ENCODE data around the gene PRR12. TPM values are rescaled to one million over a fixed set of nuclear protein-coding genes. Genes with fewer than 3 reads are reported as not detected.

The PRR12 gene
- total RNA-seq, 1 experiment from 2014 or later: 22.9 TPM

DNA sequence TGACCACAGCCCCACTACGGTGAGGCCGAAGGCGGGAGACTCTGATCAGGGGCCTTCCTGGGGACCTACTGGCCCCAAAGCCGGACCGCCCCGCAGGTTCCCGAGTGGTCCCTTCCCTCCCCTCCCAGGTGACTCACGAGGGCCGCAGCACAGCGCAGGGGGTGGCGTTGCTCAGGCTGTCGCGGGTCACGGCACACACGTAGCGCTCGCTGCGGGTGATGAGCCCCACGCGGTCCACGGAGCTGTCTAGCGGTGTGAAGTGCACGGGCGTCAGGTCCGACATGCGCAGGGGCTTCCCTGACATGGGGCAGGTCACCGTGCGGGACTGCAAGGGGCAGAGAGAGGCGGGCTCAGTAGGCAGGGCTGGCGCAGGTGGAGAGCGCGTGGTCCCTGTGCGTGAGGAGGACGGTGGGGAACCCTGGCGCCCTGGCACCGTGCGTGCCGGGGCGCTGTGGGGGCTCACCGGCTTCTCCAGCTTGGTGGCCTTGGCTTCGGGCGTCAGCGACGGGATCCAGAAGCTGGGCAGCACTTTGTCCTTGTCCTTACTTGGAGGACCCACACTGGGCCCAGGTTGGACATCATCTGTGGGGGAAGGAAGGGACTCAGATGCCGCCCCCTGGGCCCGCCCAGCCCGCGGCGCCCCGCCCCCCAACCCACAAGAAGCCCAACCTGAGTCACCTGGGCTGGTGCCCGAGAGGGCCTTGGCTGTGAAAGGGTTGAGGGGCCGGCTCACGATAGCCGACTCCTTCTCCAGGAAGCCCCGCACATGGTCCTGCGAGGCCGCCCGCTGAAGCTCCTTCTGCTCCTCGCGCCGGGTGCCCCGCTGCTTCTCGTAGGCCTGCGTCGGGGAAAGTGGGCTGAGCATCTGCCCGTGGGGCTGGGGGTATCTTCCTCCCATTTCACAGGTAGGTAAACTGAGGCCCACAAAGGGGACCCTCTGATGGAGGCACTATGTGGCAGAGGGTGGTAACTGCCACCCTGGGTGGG lies 34.3 kb upstream of the PRR12 start:
- H3K4me3 ChIP-seq (ENCODE audit: low read depth in 2 of 2, low read length in 2 of 2): no peak overlapping the region
- DNase-seq (ENCODE audit: low read depth, low spot score): no peak
- no peaks in the 10 kb centered on the region; the same call in 1 of the 2 replicates for H3K36me3 ChIP-seq (ENCODE audit: control insufficient read depth, insufficient read depth, low read length)
- no peaks in the 10 kb centered on the region for H3K9me3 ChIP-seq (ENCODE audit: control insufficient read depth, insufficient read depth, low read depth, low read length)
- in situ Hi-C loops (cut with HindIII; ENCODE audit: low pct_unique_long_range_greater_than_20kb, low sequenced_read_pairs): no loop called here
- POLR2A ChIA-PET: no interaction called here
- no TSS peak for BruUV-seq (replicated peaks)
- CTCF ChIA-PET: no interaction called here
- H3K27me3 ChIP-seq (ENCODE audit: control insufficient read depth, insufficient read depth, low read length): no peaks in the 10 kb centered on the region
- intact Hi-C loops (cut with micrococcal nuclease; ENCODE audit: unreplicated experiment): no loop called here
- no peaks in the 10 kb centered on the region for H3K4me1 ChIP-seq (ENCODE audit: control insufficient read depth, insufficient read depth, low read length)
- TF ChIP-seq, protein P1, sequence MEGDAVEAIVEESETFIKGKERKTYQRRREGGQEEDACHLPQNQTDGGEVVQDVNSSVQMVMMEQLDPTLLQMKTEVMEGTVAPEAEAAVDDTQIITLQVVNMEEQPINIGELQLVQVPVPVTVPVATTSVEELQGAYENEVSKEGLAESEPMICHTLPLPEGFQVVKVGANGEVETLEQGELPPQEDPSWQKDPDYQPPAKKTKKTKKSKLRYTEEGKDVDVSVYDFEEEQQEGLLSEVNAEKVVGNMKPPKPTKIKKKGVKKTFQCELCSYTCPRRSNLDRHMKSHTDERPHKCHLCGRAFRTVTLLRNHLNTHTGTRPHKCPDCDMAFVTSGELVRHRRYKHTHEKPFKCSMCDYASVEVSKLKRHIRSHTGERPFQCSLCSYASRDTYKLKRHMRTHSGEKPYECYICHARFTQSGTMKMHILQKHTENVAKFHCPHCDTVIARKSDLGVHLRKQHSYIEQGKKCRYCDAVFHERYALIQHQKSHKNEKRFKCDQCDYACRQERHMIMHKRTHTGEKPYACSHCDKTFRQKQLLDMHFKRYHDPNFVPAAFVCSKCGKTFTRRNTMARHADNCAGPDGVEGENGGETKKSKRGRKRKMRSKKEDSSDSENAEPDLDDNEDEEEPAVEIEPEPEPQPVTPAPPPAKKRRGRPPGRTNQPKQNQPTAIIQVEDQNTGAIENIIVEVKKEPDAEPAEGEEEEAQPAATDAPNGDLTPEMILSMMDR (IDR thresholded peaks at IDR 0.05): no peak
- TF ChIP-seq, protein P2, sequence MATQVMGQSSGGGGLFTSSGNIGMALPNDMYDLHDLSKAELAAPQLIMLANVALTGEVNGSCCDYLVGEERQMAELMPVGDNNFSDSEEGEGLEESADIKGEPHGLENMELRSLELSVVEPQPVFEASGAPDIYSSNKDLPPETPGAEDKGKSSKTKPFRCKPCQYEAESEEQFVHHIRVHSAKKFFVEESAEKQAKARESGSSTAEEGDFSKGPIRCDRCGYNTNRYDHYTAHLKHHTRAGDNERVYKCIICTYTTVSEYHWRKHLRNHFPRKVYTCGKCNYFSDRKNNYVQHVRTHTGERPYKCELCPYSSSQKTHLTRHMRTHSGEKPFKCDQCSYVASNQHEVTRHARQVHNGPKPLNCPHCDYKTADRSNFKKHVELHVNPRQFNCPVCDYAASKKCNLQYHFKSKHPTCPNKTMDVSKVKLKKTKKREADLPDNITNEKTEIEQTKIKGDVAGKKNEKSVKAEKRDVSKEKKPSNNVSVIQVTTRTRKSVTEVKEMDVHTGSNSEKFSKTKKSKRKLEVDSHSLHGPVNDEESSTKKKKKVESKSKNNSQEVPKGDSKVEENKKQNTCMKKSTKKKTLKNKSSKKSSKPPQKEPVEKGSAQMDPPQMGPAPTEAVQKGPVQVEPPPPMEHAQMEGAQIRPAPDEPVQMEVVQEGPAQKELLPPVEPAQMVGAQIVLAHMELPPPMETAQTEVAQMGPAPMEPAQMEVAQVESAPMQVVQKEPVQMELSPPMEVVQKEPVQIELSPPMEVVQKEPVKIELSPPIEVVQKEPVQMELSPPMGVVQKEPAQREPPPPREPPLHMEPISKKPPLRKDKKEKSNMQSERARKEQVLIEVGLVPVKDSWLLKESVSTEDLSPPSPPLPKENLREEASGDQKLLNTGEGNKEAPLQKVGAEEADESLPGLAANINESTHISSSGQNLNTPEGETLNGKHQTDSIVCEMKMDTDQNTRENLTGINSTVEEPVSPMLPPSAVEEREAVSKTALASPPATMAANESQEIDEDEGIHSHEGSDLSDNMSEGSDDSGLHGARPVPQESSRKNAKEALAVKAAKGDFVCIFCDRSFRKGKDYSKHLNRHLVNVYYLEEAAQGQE (IDR thresholded peaks at IDR 0.05; ENCODE audit: insufficient read depth in 1 of 2, low read depth in 2 of 2, low read length in 1 of 2): no peak
- TF ChIP-seq SIN3A (IDR thresholded peaks at IDR 0.05; ENCODE audit: borderline replicate concordance, insufficient read depth, low read depth, low read length): no peak
- no peak for TF ChIP-seq TCF7L2 (IDR thresholded peaks at IDR 0.05; ENCODE audit: low read depth, low read length)
- no peak for TF ChIP-seq POLR2AphosphoS5 (IDR thresholded peaks at IDR 0.05; ENCODE audit: low read depth, low read length)
- no peak overlapping the region for H3K27ac ChIP-seq (ENCODE audit: low read length)
- ATAC-seq: peak; percentile 37; the same call in 1 of the 2 replicates

DNA sequence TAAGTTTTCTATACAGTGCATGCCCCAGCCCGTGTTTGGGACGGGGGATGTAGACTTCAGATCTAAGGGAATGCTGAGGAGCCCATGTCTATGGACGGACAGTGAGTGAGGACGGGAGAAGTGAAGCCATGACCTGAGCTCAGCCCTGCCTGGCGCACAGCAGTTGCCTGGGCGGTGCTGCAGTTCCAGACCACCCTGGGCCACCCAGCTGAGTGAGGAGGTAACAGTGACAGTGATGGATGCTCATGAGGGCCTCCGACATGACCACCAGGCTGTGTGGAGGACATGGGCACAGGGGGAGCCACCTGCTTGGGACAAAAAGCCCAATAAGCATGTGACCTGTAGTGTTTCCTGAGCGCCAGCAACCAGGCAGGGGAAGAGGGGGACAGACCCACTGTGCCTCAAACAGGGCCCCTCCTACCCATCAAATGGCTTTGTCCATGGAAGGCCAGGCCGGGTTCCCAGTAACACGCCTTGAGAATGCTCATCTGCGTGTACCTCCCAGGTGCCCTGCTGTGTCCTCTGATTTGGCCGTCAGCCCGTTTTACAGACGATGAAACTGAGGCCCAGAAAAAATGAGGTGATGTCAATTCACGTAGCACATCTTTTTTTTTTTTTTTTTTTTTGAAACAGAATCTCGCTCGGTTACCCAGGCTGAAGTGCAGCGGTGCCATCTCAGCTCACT lies 33.2 kb upstream of the PRR12 start:
- H3K9me3 ChIP-seq (ENCODE audit: control insufficient read depth, insufficient read depth, low read depth, low read length): no peaks in the 10 kb centered on the region
- H3K27ac ChIP-seq (ENCODE audit: low read length): no peak overlapping the region
- ChIA-PET POLR2A (no interaction called here), CTCF (interaction anchor here (0.7 kb wide), 1 partner anchor 138 kb away, joined by 3 read pairs; no protein-coding TSS in a partner anchor)
- no peak for DNase-seq (ENCODE audit: low read depth, low spot score)
- H3K4me1 ChIP-seq (ENCODE audit: control insufficient read depth, insufficient read depth, low read length): no peaks in the 10 kb centered on the region
- H3K36me3 ChIP-seq (ENCODE audit: control insufficient read depth, insufficient read depth, low read length): no peaks in the 10 kb centered on the region; the same call in 1 of the 2 replicates
- TF ChIP-seq SIN3A (IDR thresholded peaks at IDR 0.05; ENCODE audit: borderline replicate concordance, insufficient read depth, low read depth, low read length): no peak
- TF ChIP-seq, protein P1 (IDR thresholded peaks at IDR 0.05): no peak
- no peak for TF ChIP-seq TCF7L2 (IDR thresholded peaks at IDR 0.05; ENCODE audit: low read depth, low read length)
- no peak for TF ChIP-seq POLR2AphosphoS5 (IDR thresholded peaks at IDR 0.05; ENCODE audit: low read depth, low read length)
- TF ChIP-seq, protein P2 (IDR thresholded peaks at IDR 0.05; ENCODE audit: insufficient read depth in 1 of 2, low read depth in 2 of 2, low read length in 1 of 2): no peak
- no peak for ATAC-seq
- no TSS peak for BruUV-seq (replicated peaks)
- no peak overlapping the region for H3K4me3 ChIP-seq (ENCODE audit: low read depth in 2 of 2, low read length in 2 of 2)
- intact Hi-C loops (cut with micrococcal nuclease; ENCODE audit: unreplicated experiment) (no loop called here), in situ Hi-C loops (cut with HindIII; ENCODE audit: low pct_unique_long_range_greater_than_20kb, low sequenced_read_pairs) (no loop called here)
- no peaks in the 10 kb centered on the region for H3K27me3 ChIP-seq (ENCODE audit: control insufficient read depth, insufficient read depth, low read length)
